Adrenal gland (tissue), 12 donors: Measurements from ENCODE around the gene DTX3L. TPM values are rescaled to one million over a fixed set of nuclear protein-coding genes. Genes with fewer than 3 reads are reported as not detected.
"Not testable (repeated sequence)": the region's sequence is repeated elsewhere in the genome, so short reads cannot be mapped to it uniquely, and the experiment has no call there.

Source experiments
- DNase-seq, 7 donors: peaks; one replicate each; pipeline ENCODE4 v3.0.0-alpha.2; 2019 to 2020
- H3K27ac ChIP-seq, 5 donors: fragments of 200-600 bp; sonication (generic) in 4 of 5; 1 replicate in 3 of 5; 2 replicates in 2 of 5; pipeline versions ENCODE4 v1.5.1 to v1.8.0; 2016 to 2020; ENCODE audit warnings: mild to moderate bottlenecking in 1 of 5
- H3K27me3 ChIP-seq: fragments of 200-600 bp; 2 replicates; pipeline ENCODE4 v1.8.0; 2021
- H3K36me3 ChIP-seq, 2 donors: fragments of 200-600 bp; replicated peaks in 1 of 2; 1 replicate in 1 of 2; 2 replicates in 1 of 2; pipeline versions ENCODE4 v1.5.1 to v1.8.0; 2018 to 2022
- H3K4me1 ChIP-seq, 2 donors: fragments of 200-600 bp; replicated peaks in 1 of 2; 1 replicate in 1 of 2; 2 replicates in 1 of 2; pipeline versions ENCODE4 v1.5.1 to v1.8.0; 2018 to 2021
- H3K4me3 ChIP-seq, 4 donors: fragments of 200-600 bp; sonication (generic) in 3 of 4; one replicate each; pipeline ENCODE4 v1.5.1; 2016 to 2018
- H3K9me3 ChIP-seq, 3 donors: fragments of 200-600 bp; sonication (generic) in 1 of 3; replicated peaks in 1 of 3; 1 replicate in 2 of 3; 2 replicates in 1 of 3; pipeline versions ENCODE4 v1.5.1 to v1.8.0; 2016 to 2021
- CTCF ChIP-seq, 6 experiments: fragments of 450-650 bp in 4 of 6; fragments of 200-600 bp in 2 of 6; sonication (generic) in 1 of 6; IDR thresholded peaks; 1 replicate in 5 of 6; 2 replicates in 1 of 6; pipeline versions ENCODE4 v1.5.1 to v1.8.0; 2016 to 2021; ENCODE audit warnings: antibody characterized with exemption in 6 of 6, mild to moderate bottlenecking in 2 of 6, moderate library complexity in 1 of 6
- POLR2A ChIP-seq, 2 donors: fragments of 450-650 bp; IDR thresholded peaks; one replicate each; pipeline ENCODE4 v1.6.1; 2017; ENCODE audit warnings: antibody characterized with exemption in 2 of 2, mild to moderate bottlenecking in 2 of 2, moderate library complexity in 1 of 2
- WGBS, 4 donors: extraction: QIAGEN DNeasy Blood & Tissue Kit in 2 of 4; methylation state at CpG; one replicate each; pipeline versions ENCODE4 v1.1.5 to v1.1.7; 2013 to 2017; 5-methylcytosine and 5-hydroxymethylcytosine counted together
- intact Hi-C, 2 donors: fragments of 100-400 bp; cut with DNase I; formaldehyde crosslinking; loops; one replicate each; pipeline versions ENCODE4 v1.14.1 to v1.15.0; 2022 to 2023
- polyA plus RNA-seq, 3 donors: library from polyadenylated mRNA; stranded (reverse); fragments of 200-250 nt in 2 of 3; fragments of 350-450 nt in 1 of 3; fragmentation: Illumina TruSeq in 1 of 3; extraction: RNeasy Lipid Tissue Mini Kit (QIAGEN cat#74804) in 1 of 3; gene quantifications; one replicate each; pipeline ENCODE4 v1.2.3, GENCODE V29; 2013 to 2014
- total RNA-seq, 9 donors: library from RNA; depleted of rRNA in 4 of 9; stranded (reverse); fragments of >200 nt in 4 of 9; fragments of 120-200 nt in 1 of 9; fragmentation: NEBNext Ultra II Directional in 1 of 9; extraction: Animal tissue kit (Norgen Biotek cat#: 25700) in 1 of 9; gene quantifications; one replicate each; pipeline versions ENCODE4 v1.1.0 to v1.2.4, GENCODE V29; 2013 to 2023
- donor health status: healthy with polysubstance abuse.
- donor health status: Bipolar disorder and iron deficiency.
- donor health status: DM: yes; HTN: yes; CAD: no.
- donor health status: DM: no; HTN: no; CAD: no.
- donor health status: DM: no; HTN: no; CAD: no.
- donor health status: DM: yes; HTN: yes; CAD: no.

Gene DTX3L
- total and polyA plus RNA-seq, 12 donors = 6.0 to 46.6 (median 27.7) TPM

GRCh38 chr3:122559906-122560305 lies 4.2 kb upstream of the DTX3L start:
- 84 to 91% (median 86%) methylated on average over 3 of the region's 3 CpGs for WGBS, 4 donors
- H3K27me3 ChIP-seq = no peaks in the 10 kb centered on the region
- no peak for DNase-seq

DNA sequence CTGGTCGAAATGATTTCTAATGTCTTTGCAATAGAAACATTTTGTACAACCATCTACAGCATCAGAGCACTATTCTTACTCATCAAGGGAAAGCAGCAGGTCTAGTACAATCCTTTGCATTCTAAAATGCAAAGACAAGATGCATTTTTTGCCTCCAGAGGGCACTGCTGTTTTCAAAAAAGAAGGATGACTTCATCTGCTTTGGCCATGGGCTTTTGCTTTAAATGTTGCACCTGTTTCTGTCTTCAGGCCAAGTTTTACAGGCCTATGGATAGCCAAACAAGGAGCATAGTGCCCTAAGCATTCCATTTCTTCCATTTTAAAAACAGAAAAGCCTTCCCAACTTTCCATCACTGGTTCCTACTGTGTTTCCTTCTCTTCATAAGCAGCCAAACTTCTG lies 3.5 kb upstream of the DTX3L start:
- intact Hi-C loops = no loop called here
- 77 to 92% (median 80%) methylated on average over 1 of the region's 1 CpG for WGBS, 4 donors
- Histone ChIP-seq H3K27me3 (no peaks in the 10 kb centered on the region), H3K36me3 (peaks cover 0 to 46% of the 10 kb centered on the region in 2 donors), H3K4me1 (peaks cover 6 to 32% of the 10 kb centered on the region in 2 donors), H3K27ac (no peak overlapping the region), H3K4me3 (no peak overlapping the region), H3K9me3 (no peaks in the 10 kb centered on the region)
- peak in 6 of 7 donors; percentile 24 to 63 (median 50) for DNase-seq
- TF ChIP-seq CTCF (IDR thresholded peaks at IDR 0.05) (peak; percentile 29 to 67 (median 58)), POLR2A (IDR thresholded peaks at IDR 0.05) (no peak)

More at GRCh38 chr3:122559906-122560305, 4.2 kb upstream of the DTX3L start:
- intact Hi-C loops = no loop called here
- no peak overlapping the region for H3K4me3 ChIP-seq
- peaks cover 1 to 24% of the 10 kb centered on the region in 2 donors for H3K4me1 ChIP-seq
- no peak overlapping the region for H3K27ac ChIP-seq
- peaks cover 0 to 52% of the 10 kb centered on the region in 2 donors for H3K36me3 ChIP-seq
- no peak for TF ChIP-seq CTCF (IDR thresholded peaks at IDR 0.05)
- TF ChIP-seq POLR2A (IDR thresholded peaks at IDR 0.05) = no peak
- no peaks in the 10 kb centered on the region for H3K9me3 ChIP-seq

DNA sequence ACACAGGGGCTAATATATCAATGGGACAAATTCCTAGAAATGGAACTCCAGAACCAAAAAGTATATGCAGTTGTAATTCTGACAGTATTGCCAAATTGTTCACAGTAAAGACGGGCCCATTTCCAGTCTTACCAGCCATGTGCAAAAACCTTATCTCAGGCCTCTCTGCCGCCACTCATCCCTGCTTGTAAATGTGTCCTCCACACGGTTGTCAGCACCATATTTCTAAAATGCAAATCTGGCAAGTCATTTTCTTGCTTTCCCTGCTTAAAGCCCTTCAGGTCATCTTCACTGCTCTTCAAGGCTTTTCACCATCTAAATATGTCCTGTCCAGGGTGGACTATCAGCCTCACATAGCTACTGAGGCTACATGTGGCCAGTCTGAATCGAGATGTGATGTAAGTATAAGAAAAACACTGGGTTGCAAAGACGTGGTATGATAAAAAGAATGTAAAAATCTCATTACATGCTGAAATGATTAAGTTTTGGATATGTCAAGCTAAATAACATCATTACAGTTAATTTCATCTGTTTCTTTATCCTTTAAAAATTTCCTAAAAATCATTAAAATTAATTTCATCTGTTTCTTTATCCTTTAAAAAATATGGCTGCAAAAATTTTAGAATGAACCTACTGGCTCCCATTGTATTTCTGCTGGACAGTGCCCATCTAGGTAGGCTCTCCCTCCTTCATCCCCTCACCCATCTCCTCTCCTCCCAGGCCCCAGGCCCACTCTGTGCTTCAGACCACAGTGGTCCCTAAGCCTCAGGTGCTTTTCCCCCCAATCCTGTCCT lies 1.0 kb upstream of the DTX3L start:
- peak in 1 of 7 donors; percentile 6 for DNase-seq
- peak overlapping the region in 3 of 4 donors; percentile 71 to 94 (median 77) for H3K4me3 ChIP-seq
- TF ChIP-seq CTCF (IDR thresholded peaks at IDR 0.05) = no peak
- TF ChIP-seq POLR2A (IDR thresholded peaks at IDR 0.05) = no peak
- peaks cover 6 to 42% of the 10 kb centered on the region in 2 donors for H3K4me1 ChIP-seq
- peak overlapping the region; percentile 94 to 98 (median 96) for H3K27ac ChIP-seq
- no peaks in the 10 kb centered on the region for H3K27me3 ChIP-seq
- WGBS, 4 donors = 32 to 56% (median 50%) methylated on average over 5 of the region's 5 CpGs
- H3K9me3 ChIP-seq = no peaks in the 10 kb centered on the region
- intact Hi-C loops = loop anchor here in 1 of 2 donors (2.0 kb wide), 1 partner anchor 116 kb away; no protein-coding TSS in a partner anchor
- peaks cover 0 to 45% of the 10 kb centered on the region in 2 donors for H3K36me3 ChIP-seq

GRCh38 chr3:122563717-122564025 lies 467 bp upstream of the DTX3L start:
- peak in 4 of 7 donors; percentile 21 to 37 (median 29) for DNase-seq
- WGBS, 4 donors = 5 to 21% (median 17%) methylated on average over 5 of the region's 5 CpGs
- Histone ChIP-seq H3K9me3 (no peaks in the 10 kb centered on the region), H3K4me3 (peak overlapping the region; percentile 71 to 94 (median 84)), H3K36me3 (peaks cover 0 to 45% of the 10 kb centered on the region in 2 donors), H3K4me1 (peaks cover 6 to 36% of the 10 kb centered on the region in 2 donors), H3K27ac (peak overlapping the region; percentile 94 to 98 (median 96)), H3K27me3 (no peaks in the 10 kb centered on the region)
- intact Hi-C loops = loop anchor here in 1 of 2 donors (2.0 kb wide), 1 partner anchor 115 kb away; no protein-coding TSS in a partner anchor
- TF ChIP-seq POLR2A (IDR thresholded peaks at IDR 0.05) (no peak), CTCF (IDR thresholded peaks at IDR 0.05) (no peak)

DNA sequence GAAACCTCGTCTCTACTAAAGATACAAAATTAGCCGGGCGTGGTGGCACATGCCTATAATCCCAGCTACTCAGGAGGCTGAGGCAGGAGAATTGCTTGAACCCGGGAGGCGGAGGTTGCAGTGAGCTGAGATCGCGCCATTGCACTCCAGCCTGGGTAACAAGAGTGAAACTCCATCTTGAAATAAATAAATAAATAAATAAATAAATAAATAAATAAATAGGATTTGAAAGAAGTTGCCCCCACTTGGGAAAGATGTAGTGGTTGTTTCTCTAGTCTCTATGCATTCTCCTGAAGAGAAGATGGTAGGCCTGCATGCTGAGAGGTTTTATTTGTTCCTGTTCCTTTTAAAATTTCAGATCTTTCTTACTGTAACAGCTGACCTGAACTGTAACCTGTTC lies 4.0 kb downstream of the DTX3L start:
- H3K9me3 ChIP-seq, H3K27me3 ChIP-seq, H3K27ac ChIP-seq, H3K4me3 ChIP-seq, DNase-seq: not testable (repeated sequence)
- H3K36me3 ChIP-seq = peaks cover 0 to 66% of the 10 kb centered on the region in 2 donors
- WGBS, 4 donors = 95 to 99% (median 97%) methylated on average over 7 of the region's 7 CpGs
- H3K4me1 ChIP-seq = peaks cover 9 to 38% of the 10 kb centered on the region in 2 donors
- intact Hi-C loops = loop anchor here in 1 of 2 donors (5.0 kb wide), 1 partner anchor 114 kb away; the partner anchor contains the start of gene PARP14
